Activated CD8-positive, alpha-beta T cell treated with anti-CD3 and anti-CD28 coated beads for 36 hours (primary cell): ENCODE results near the gene RGL1. TPM values are rescaled to one million over a fixed set of nuclear protein-coding genes. Genes with fewer than 3 reads are reported as not detected.

Experiments
- ATAC-seq: fragments of 200-7000 bp; cut with Tn5 transposase; one replicate; pipeline ENCODE4 v1.10.0; 2021; ENCODE audit warnings: mild to moderate bottlenecking, moderate library complexity
- CTCF ChIA-PET: fragments of 350-600 bp; sonication (Branson Sonifier 250); formaldehyde crosslinking; loops from one replicate; lab custom pipeline; 2021; ENCODE audit warnings: antibody characterized with exemption; lab: Charles Lee
- POLR2A ChIA-PET: fragments of 350-600 bp; sonication (Branson Sonifier 250); formaldehyde crosslinking; loops from one replicate; lab custom pipeline; 2021; ENCODE audit warnings: antibody characterized with exemption; lab: Charles Lee
- DNase-seq: peaks from one replicate; pipeline ENCODE4 v3.0.0-alpha.2; 2020
- H3K27ac Mint-ChIP-seq: one replicate; pipeline ENCODE4 v1.8.0; 2021; ENCODE audit warnings: mild to moderate bottlenecking, mixed read lengths
- H3K27me3 Mint-ChIP-seq: one replicate; pipeline ENCODE4 v1.8.0; 2021; ENCODE audit warnings: mixed read lengths
- H3K36me3 Mint-ChIP-seq: one replicate; pipeline ENCODE4 v1.8.0; 2021; ENCODE audit warnings: low read depth, mixed read lengths
- H3K4me1 Mint-ChIP-seq: one replicate; pipeline ENCODE4 v1.8.0; 2021; ENCODE audit warnings: low read depth, mixed read lengths
- H3K4me3 Mint-ChIP-seq: one replicate; pipeline ENCODE4 v1.8.0; 2021; ENCODE audit warnings: mild to moderate bottlenecking, moderate library complexity, mixed read lengths
- H3K9me3 Mint-ChIP-seq: one replicate; pipeline ENCODE4 v1.8.0; 2021; ENCODE audit warnings: mixed read lengths
- CTCF ChIP-seq: fragments of 200-600 bp; IDR thresholded peaks from one replicate; pipeline ENCODE4 v1.8.0; 2022; ENCODE audit warnings: antibody characterized with exemption, mild to moderate bottlenecking
- intact Hi-C: fragments of 100-400 bp; cut with micrococcal nuclease; formaldehyde crosslinking; loops from one replicate; pipeline ENCODE4 v1.10.0; 2022
- total RNA-seq, 2 experiments: library from RNA; stranded (reverse); gene quantifications; one replicate each; pipeline ENCODE4 v1.2.3, GENCODE V29; 2021

Gene RGL1
- total RNA-seq, 2 experiments from 2014 or later = 1.2 to 1.3 TPM

GRCh38 chr1:183816110-183816509 is 11.2 kb downstream of the RGL1 start:
- DNase-seq = no peak
- no peak overlapping the region for H3K4me3 Mint-ChIP-seq
- POLR2A ChIA-PET = no interaction called here
- CTCF ChIA-PET = interaction anchor here (1.2 kb wide), 1 partner anchor 8 kb away, joined by 3 read pairs; no protein-coding TSS in a partner anchor
- H3K9me3 Mint-ChIP-seq = no peaks in the 10 kb centered on the region
- no peaks in the 10 kb centered on the region for H3K27me3 Mint-ChIP-seq
- H3K36me3 Mint-ChIP-seq = no peaks in the 10 kb centered on the region
- ATAC-seq = no peak
- H3K27ac Mint-ChIP-seq = no peak overlapping the region
- no peak for TF ChIP-seq CTCF
- no peaks in the 10 kb centered on the region for H3K4me1 Mint-ChIP-seq
- intact Hi-C loops = no loop called here

GRCh38 chr1:183817576-183818288 is 12.8 kb downstream of the RGL1 start:
- Mint-ChIP-seq H3K9me3 (no peaks in the 10 kb centered on the region), H3K36me3 (no peaks in the 10 kb centered on the region), H3K27me3 (no peaks in the 10 kb centered on the region), H3K4me3 (no peak overlapping the region), H3K27ac (no peak overlapping the region), H3K4me1 (no peaks in the 10 kb centered on the region)
- ChIA-PET CTCF (interaction anchor here (1.2 kb wide), 1 partner anchor 9 kb away, joined by 3 read pairs; no protein-coding TSS in a partner anchor), POLR2A (no interaction called here)
- ATAC-seq (no peak), DNase-seq (no peak)
- no peak for TF ChIP-seq CTCF
- intact Hi-C loops = no loop called here

- TF ChIP-seq CTCF = no peak
- ATAC-seq = no peak
- Mint-ChIP-seq H3K36me3 (no peaks in the 10 kb centered on the region), H3K27me3 (no peaks in the 10 kb centered on the region), H3K27ac (no peak overlapping the region), H3K9me3 (no peaks in the 10 kb centered on the region), H3K4me1 (no peaks in the 10 kb centered on the region), H3K4me3 (no peak overlapping the region)
- intact Hi-C loops = no loop called here
- no peak for DNase-seq
- POLR2A ChIA-PET = no interaction called here
- CTCF ChIA-PET = no interaction called here
These were observed 14.1 kb downstream of the RGL1 start for GRCh38 chr1:183819059-183819458.

GRCh38 chr1:183821309-183821888 is 16.5 kb downstream of the RGL1 start:
- Mint-ChIP-seq H3K36me3 (no peaks in the 10 kb centered on the region), H3K9me3 (no peaks in the 10 kb centered on the region), H3K27me3 (no peaks in the 10 kb centered on the region), H3K4me3 (no peak overlapping the region), H3K4me1 (no peaks in the 10 kb centered on the region), H3K27ac (no peak overlapping the region)
- intact Hi-C loops = no loop called here
- TF ChIP-seq CTCF = no peak
- ChIA-PET POLR2A (no interaction called here), CTCF (interaction anchor here (1.0 kb wide), 1 partner anchor 94 kb away, joined by 3 read pairs; no protein-coding TSS in a partner anchor)
- no peak for ATAC-seq
- no peak for DNase-seq
